ENCODE data around the gene NFKBIL1.

DNA sequence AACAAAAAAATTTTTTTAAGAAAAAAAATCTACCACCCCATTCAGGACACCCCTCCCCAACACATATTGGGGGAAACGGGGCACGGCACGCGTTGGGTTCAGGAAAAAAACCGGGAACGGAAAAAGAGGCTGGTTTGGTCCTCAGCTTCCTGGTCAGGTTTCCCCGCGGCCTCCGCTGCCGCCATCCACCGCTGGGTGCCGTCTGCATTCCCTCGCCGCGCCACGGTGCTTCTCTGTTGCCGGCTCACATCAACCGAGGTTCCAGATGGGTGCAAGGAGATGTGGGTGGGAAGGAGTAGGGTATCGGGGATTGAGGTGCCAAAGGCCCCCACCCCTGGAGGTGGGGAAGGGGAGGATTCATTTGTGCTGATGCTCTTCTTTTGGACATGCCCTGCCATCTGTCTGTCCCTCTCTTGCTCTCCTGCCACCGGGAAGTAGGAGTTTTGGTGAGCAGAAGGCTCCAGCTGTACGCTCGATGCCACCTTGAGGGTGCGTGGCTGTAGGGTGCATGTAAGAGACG, 12.8 kb upstream of the NFKBIL1 start:
- TF ChIP-seq POU2F2 (IDR thresholded peaks at IDR 0.05; ENCODE audit: low read depth, low read length) = no peak
- no peak for TF ChIP-seq POLR2AphosphoS5 (IDR thresholded peaks at IDR 0.05; ENCODE audit: low read depth, low read length)

Data from GM12891 (cell line).